ENCODE measurements around the gene MNAT1.

DNA sequence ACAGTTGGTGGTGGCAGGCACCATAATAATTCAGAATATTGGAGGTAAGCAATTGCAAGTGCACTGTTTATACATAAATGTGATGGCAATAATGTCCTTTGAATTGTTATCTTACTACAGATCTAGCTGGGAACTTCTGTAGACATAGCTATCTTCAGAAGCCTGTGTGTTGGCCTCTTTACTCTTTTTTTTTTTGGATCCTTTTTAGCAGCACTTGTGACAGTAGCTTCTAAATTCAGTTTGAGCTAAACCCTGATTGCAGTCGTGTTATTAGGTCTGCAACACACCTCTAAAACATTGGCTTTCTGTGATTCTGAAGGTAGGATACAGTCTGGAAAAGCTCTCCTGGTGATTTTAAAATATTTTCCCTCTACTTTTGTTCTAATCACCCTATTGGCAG, 285.0 kb downstream of the MNAT1 start:
- TF ChIP-seq CTCF (IDR thresholded peaks at IDR 0.05), result no peak
- TF ChIP-seq POLR2AphosphoS5 (IDR thresholded peaks at IDR 0.05), result no peak
